H9 (cell line): ENCODE measurements around the gene CD247. TPM values are rescaled to one million over a fixed set of nuclear protein-coding genes. Genes with fewer than 3 reads are reported as not detected.
A peak's percentile ranks its signal among the peaks of the same experiment; 100 is the strongest.

Source experiments
- DNase-seq: peaks from one replicate; pipeline ENCODE4 v3.0.0-alpha.2; 2017
- H2AFZ ChIP-seq: one replicate; pipeline ENCODE4 v1.6.1; 2013; ENCODE audit warnings: mild to moderate bottlenecking, low read length, control low read depth, moderate library complexity
- H2AK5ac ChIP-seq: 2 replicates; pipeline ENCODE4 v1.6.1; 2013; ENCODE audit warnings: low read length, control low read depth, mixed read lengths; ENCODE audit not compliant: insufficient read length
- H2BK120ac ChIP-seq: one replicate; pipeline ENCODE4 v1.6.1; 2013; ENCODE audit warnings: low read depth, mild to moderate bottlenecking, low read length, control low read depth, inconsistent platforms; ENCODE audit not compliant: poor library complexity, severe bottlenecking
- H2BK12ac ChIP-seq: 2 replicates; pipeline ENCODE4 v1.6.1; 2013; ENCODE audit warnings: low read length, control low read depth, mixed read lengths, low read depth; ENCODE audit not compliant: insufficient read length
- H2BK15ac ChIP-seq: 2 replicates; pipeline ENCODE4 v1.6.1; 2013; ENCODE audit warnings: low read depth, low read length, control low read depth
- H2BK20ac ChIP-seq: one replicate; pipeline ENCODE4 v1.6.1; 2013; ENCODE audit warnings: low read depth, mild to moderate bottlenecking, low read length, control low read depth, inconsistent platforms; ENCODE audit not compliant: poor library complexity, severe bottlenecking
- H2BK5ac ChIP-seq: 2 replicates; pipeline ENCODE4 v1.6.1; 2013; ENCODE audit warnings: low read length, control low read depth, mixed read lengths; ENCODE audit not compliant: insufficient read length
- H3K14ac ChIP-seq: 2 replicates; pipeline ENCODE4 v1.6.1; 2013; ENCODE audit warnings: low read length, control low read depth; ENCODE audit not compliant: insufficient read depth
- H3K18ac ChIP-seq: 2 replicates; pipeline ENCODE4 v1.6.1; 2013; ENCODE audit warnings: low read depth, mild to moderate bottlenecking, mixed read lengths, low read length, control low read depth; ENCODE audit not compliant: insufficient read length
- H3K23ac ChIP-seq: 2 replicates; pipeline ENCODE4 v1.6.1; 2013; ENCODE audit warnings: low read length, control low read depth, mixed read lengths, low read depth; ENCODE audit not compliant: insufficient read length
- H3K23me2 ChIP-seq: 2 replicates; pipeline ENCODE4 v1.6.1; 2013; ENCODE audit warnings: low read depth, mild to moderate bottlenecking, mixed read lengths, low read length, control low read depth; ENCODE audit not compliant: insufficient read length, poor library complexity, severe bottlenecking
- H3K27ac ChIP-seq: 2 replicates; pipeline ENCODE4 v1.5.1; 2013; ENCODE audit warnings: low read length, control low read depth, mixed read lengths, low read depth; ENCODE audit not compliant: insufficient read length
- H3K27me3 ChIP-seq: 2 replicates; pipeline ENCODE4 v1.6.1; 2013; ENCODE audit warnings: low read length, control low read depth, inconsistent platforms; ENCODE audit not compliant: insufficient read depth
- H3K4ac ChIP-seq: 2 replicates; pipeline ENCODE4 v1.6.1; 2013; ENCODE audit warnings: low read depth, mild to moderate bottlenecking, control low read depth, inconsistent platforms, low read length, moderate library complexity
- H3K4me1 ChIP-seq: 2 replicates; pipeline ENCODE4 v1.6.1; 2013; ENCODE audit warnings: low read length, control low read depth, inconsistent platforms; ENCODE audit not compliant: insufficient read depth
- H3K4me2 ChIP-seq: 2 replicates; pipeline ENCODE4 v1.6.1; 2013; ENCODE audit warnings: low read length, control low read depth, mixed read lengths; ENCODE audit not compliant: insufficient read length, insufficient read depth
- H3K56ac ChIP-seq: 2 replicates; pipeline ENCODE4 v1.6.1; 2013; ENCODE audit warnings: low read depth, mild to moderate bottlenecking, mixed read lengths, low read length, control low read depth; ENCODE audit not compliant: insufficient read length
- H3K79me1 ChIP-seq: 2 replicates; pipeline ENCODE4 v1.6.1; 2013; ENCODE audit warnings: low read depth, mild to moderate bottlenecking, moderate library complexity, low read length, control low read depth, inconsistent platforms; ENCODE audit not compliant: insufficient read depth, poor library complexity, severe bottlenecking
- H3K79me2 ChIP-seq: 2 replicates; pipeline ENCODE4 v1.6.1; 2013; ENCODE audit warnings: low read length, control low read depth, inconsistent platforms; ENCODE audit not compliant: insufficient read depth
- H3K9ac ChIP-seq: 2 replicates; pipeline ENCODE4 v1.6.1; 2013; ENCODE audit warnings: low read length, control low read depth, mixed read lengths; ENCODE audit not compliant: insufficient read length; ENCODE audit errors: extremely low read depth
- H3K9me3 ChIP-seq: one replicate; pipeline ENCODE4 v1.6.1; 2013; ENCODE audit warnings: low read depth, low read length, inconsistent platforms; ENCODE audit not compliant: control insufficient read depth
- H3T11ph ChIP-seq: one replicate; pipeline ENCODE4 v1.6.1; 2013; ENCODE audit warnings: mild to moderate bottlenecking, low read length, control low read depth, inconsistent platforms
- H4K20me1 ChIP-seq: one replicate; pipeline ENCODE4 v1.6.1; 2013; ENCODE audit not compliant: control insufficient read depth, insufficient read length, insufficient read depth
- H4K5ac ChIP-seq: 2 replicates; pipeline ENCODE4 v1.6.1; 2013; ENCODE audit warnings: low read depth, mild to moderate bottlenecking, mixed read lengths, low read length, control low read depth; ENCODE audit not compliant: insufficient read length
- H4K8ac ChIP-seq: replicated peaks from 2 replicates; pipeline ENCODE4 v1.6.1; 2013; ENCODE audit warnings: low read length, control low read depth, mixed read lengths, low read depth; ENCODE audit not compliant: insufficient read length
- H4K91ac ChIP-seq: 2 replicates; pipeline ENCODE4 v1.6.1; 2013; ENCODE audit warnings: low read depth, mild to moderate bottlenecking, moderate library complexity, mixed read lengths, low read length, control low read depth; ENCODE audit not compliant: insufficient read length
- H3K27ac Mint-ChIP-seq, 3 experiments: 2 replicates in 2 of 3; 3 replicates in 1 of 3; pipeline ENCODE4 v1.8.0; 2020 to 2021; ENCODE audit warnings: mixed read lengths in 3 of 3, mild to moderate bottlenecking in 1 of 3, moderate library complexity in 1 of 3
- H3K27me3 Mint-ChIP-seq: 2 replicates; pipeline ENCODE4 v1.8.0; 2021; ENCODE audit warnings: low read depth, mild to moderate bottlenecking, moderate library complexity, mixed read lengths
- H3K36me3 Mint-ChIP-seq, 3 experiments: 2 replicates in 2 of 3; 3 replicates in 1 of 3; pipeline ENCODE4 v1.8.0; 2020 to 2021; ENCODE audit warnings: low read depth in 3 of 3, mixed read lengths in 3 of 3; ENCODE audit not compliant: insufficient read depth in 1 of 3
- H3K4me1 Mint-ChIP-seq, 2 experiments: 2 replicates each; pipeline ENCODE4 v1.8.0; 2020; ENCODE audit warnings: mixed read lengths in 2 of 2
- H3K4me3 Mint-ChIP-seq, 2 experiments: 2 replicates in 1 of 2; 3 replicates in 1 of 2; pipeline ENCODE4 v1.8.0; 2020 to 2021; ENCODE audit warnings: mild to moderate bottlenecking in 2 of 2, mixed read lengths in 2 of 2, moderate library complexity in 1 of 2
- H3K9me3 Mint-ChIP-seq, 2 experiments: 2 replicates in 1 of 2; 3 replicates in 1 of 2; pipeline ENCODE4 v1.8.0; 2020; ENCODE audit warnings: mild to moderate bottlenecking in 2 of 2, mixed read lengths in 2 of 2, moderate library complexity in 1 of 2
- WGBS: extraction: QIAGEN DNeasy Blood & Tissue Kit; methylation state at CpG from one replicate; pipeline ENCODE4 v1.1.7; 2013; ENCODE audit warnings: missing lambda C conversion rate, low lambda C conversion rate, mixed read lengths; ENCODE audit not compliant: insufficient read length; ENCODE audit errors: extremely low coverage; 5-methylcytosine and 5-hydroxymethylcytosine counted together
- total RNA-seq: library from RNA; stranded (reverse); gene quantifications from 2 replicates; pipeline ENCODE4 v1.2.1, GENCODE V29; 2021
- TF ChIP-seq, protein P1 (sequence below): fragments of 200-600 bp; sonication (generic); conservative IDR thresholded peaks from 3 replicates; pipeline ENCODE4 v1.8.0; 2021; ENCODE audit warnings: antibody characterized with exemption, mild to moderate bottlenecking

Gene CD247
- total RNA-seq, 1 experiment from 2014 or later, result 1.2 TPM

GRCh38 chr1:167564612-167565270 is 46.4 kb upstream of the CD247 start:
- DNase-seq, result peak; percentile 35
- Histone ChIP-seq H3K27me3 (no peaks in the 10 kb centered on the region), H3K4me2 (no peak overlapping the region), H2BK20ac (no peak overlapping the region), H2AK5ac (no peak overlapping the region), H3K23me2 (no peaks in the 10 kb centered on the region), H3K79me2 (no peaks in the 10 kb centered on the region), H2BK120ac (no peak overlapping the region), H4K5ac (no peak overlapping the region), H2AFZ (no peak overlapping the region), H3K18ac (no peak overlapping the region), H3K23ac (no peak overlapping the region), H3K27ac (no peak overlapping the region), H2BK15ac (no peak overlapping the region), H2BK12ac (no peak overlapping the region), H4K20me1 (no peaks in the 10 kb centered on the region), H3K9ac (no peak overlapping the region), H4K8ac (no peak overlapping the region), H3T11ph (no peak overlapping the region), H3K56ac (no peak overlapping the region), H2BK5ac (no peak overlapping the region), H3K14ac (no peak overlapping the region), H3K4ac (no peak overlapping the region), H4K91ac (no peak overlapping the region), H3K9me3 (no peaks in the 10 kb centered on the region), H3K4me1 (no peaks in the 10 kb centered on the region), H3K79me1 (no peaks in the 10 kb centered on the region)
- Mint-ChIP-seq H3K4me1 (peaks cover 4 to 8% of the 10 kb centered on the region in 2 experiments; a peak in 1 of 4 replicates), H3K36me3 (no peaks in the 10 kb centered on the region), H3K4me3 (no peak overlapping the region), H3K9me3 (no peaks in the 10 kb centered on the region), H3K27ac (no peak overlapping the region; a peak in 2 of 7 replicates), H3K27me3 (peaks cover 3% of the 10 kb centered on the region)
- TF ChIP-seq, protein P1, sequence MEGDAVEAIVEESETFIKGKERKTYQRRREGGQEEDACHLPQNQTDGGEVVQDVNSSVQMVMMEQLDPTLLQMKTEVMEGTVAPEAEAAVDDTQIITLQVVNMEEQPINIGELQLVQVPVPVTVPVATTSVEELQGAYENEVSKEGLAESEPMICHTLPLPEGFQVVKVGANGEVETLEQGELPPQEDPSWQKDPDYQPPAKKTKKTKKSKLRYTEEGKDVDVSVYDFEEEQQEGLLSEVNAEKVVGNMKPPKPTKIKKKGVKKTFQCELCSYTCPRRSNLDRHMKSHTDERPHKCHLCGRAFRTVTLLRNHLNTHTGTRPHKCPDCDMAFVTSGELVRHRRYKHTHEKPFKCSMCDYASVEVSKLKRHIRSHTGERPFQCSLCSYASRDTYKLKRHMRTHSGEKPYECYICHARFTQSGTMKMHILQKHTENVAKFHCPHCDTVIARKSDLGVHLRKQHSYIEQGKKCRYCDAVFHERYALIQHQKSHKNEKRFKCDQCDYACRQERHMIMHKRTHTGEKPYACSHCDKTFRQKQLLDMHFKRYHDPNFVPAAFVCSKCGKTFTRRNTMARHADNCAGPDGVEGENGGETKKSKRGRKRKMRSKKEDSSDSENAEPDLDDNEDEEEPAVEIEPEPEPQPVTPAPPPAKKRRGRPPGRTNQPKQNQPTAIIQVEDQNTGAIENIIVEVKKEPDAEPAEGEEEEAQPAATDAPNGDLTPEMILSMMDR, result 0 out of 3 replicates have a peak, but pooled peaks have one; percentile 11
- no CpG with 5 or more reads among the region's 5 CpGs for WGBS
